Hippocampal formation (tissue), 2 donors: ENCODE measurements around the gene MTMR12.
"Not testable (repeated sequence)": the region's sequence is repeated elsewhere in the genome, so short reads cannot be mapped to it uniquely, and the experiment has no call there.

Source experiments
- DNase-seq, 2 donors: peaks; one replicate each; lab custom pipeline; 2025; lab: John Stamatoyannopoulos, UW

Gene MTMR12

DNA sequence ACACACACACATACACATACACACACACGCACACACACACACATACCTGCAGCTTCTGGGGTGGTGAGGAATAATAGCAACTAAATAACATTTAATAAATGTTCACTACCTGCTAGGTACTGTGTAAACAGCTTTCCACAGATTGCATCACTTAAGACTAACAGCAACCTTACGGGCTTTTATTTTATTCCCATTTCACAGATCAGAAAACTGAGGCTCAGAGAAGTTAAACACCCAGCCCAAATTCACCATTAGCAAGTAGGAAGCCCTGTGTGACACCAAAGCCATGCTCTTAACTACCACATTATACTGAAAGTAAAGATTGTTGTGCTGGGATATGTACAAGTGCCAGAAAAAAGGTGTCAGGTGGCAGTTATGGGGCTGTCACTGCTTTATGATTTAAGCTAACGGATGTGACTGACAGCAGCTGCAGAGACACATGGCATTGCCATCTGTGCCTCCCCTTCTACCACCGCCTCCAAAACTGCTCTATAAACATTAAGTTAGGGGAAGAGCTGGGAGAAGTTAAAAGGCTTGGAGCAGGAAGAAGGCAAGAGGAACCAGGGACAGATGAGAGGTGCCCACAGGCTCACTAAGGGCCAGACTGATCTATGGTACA lies 13.6 kb downstream of the MTMR12 start:
- no peak for DNase-seq

- no peak for DNase-seq
Observed at GRCh38 chr5:32298059-32298415, 14.7 kb downstream of the MTMR12 start.

DNA sequence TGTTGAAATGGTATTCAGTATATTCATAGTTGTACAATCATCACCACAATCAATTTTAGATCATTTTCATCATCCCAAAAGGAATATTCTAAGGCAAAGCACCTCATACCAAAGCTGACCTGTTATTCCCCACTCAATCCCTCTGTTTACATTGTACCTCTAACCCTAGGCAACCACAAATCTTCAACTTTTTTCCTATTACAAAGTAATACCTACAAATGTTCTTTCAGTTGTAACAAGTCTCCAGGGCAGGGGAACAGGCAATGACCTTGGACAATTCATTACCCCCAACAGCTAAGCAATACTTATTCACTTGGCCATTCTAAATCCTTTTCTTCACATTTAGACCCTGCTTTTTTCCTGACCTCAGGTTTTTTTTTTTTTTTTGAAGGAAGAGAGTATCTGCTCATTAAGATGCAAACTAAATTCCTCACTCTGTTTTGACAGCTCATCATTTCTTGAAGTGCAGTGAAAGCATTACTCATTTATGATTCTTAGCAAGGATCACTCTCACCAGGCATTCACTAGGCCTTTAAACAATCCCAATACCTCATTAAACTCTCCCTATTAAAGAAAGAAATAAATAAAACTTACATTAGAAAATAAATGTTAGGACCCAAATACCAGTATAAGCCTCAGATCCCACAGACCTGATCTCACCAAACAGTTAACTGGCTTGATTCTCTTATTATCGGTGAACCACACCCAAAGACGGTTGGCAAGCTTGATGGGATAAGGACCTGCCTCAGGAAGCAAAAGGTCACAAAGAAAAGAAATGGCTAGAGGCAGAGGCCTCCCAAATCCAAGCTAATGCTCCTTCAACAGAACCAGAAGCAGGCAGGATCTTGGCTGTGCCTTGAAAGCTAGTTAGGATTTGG lies 15.3 kb downstream of the MTMR12 start:
- no peak for DNase-seq

- DNase-seq, result not testable (repeated sequence)
Observed at GRCh38 chr5:32295966-32296772, 16.6 kb downstream of the MTMR12 start.

DNA sequence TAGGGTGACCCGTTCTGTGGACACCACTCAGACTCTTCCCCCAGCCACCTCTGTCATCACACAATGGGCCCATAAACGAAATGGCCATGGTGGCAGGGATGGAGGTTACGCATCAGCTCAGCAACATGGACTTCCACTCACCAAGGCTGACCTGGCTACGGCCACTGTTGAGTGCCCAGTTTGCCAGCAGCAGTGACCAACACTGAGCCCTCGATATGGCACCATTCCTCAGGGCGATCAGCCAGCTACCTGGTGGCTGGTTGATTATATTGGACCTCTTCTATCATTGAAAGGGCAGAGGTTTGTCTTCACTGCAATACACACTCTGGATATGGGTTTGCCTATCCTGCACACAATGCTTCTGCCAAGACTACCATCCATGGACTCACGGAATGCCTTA lies 21.1 kb downstream of the MTMR12 start:
- DNase-seq, result no peak

GRCh38 chr5:32290922-32291321 lies 21.8 kb downstream of the MTMR12 start:
- no peak for DNase-seq

GRCh38 chr5:32290501-32290900 lies 22.2 kb downstream of the MTMR12 start:
- DNase-seq, result not testable (repeated sequence)

DNA sequence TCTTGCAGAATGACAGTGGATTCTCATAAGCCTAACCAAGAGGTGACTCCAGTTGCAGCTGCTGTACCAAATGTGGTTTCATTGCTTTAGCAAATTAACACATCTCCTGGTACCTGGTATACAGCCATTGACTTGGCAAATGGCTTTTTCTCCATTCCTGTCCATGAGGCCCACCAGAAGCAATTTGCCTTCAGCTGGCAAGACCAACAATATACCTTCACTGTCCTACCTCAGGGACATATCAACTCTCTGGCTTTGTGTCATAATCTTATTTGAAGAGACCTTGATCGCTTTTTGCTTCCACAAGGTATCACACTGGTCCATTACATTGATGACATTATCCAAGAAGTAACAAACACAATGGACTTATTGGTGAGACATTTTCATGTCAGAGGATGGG lies 22.8 kb downstream of the MTMR12 start:
- DNase-seq, result not testable (repeated sequence)

DNA sequence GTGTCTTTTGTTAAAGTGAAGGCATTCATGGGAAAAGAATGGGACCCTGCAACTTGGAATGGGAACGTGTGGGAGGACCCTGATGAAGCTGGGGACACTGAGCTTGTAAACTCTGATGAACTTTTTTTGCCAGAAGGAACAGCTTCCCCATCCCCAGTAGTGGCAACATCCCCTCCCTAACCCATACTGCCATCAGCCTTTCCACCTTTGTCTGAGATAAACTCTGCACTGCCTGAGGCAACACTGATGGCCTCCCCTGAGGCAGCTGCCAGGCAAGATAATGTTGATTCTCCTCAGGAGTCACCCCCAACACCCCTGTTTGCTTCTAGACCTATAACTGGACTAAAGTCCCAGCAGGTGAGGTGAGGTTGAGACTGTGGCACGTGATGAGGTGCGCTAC lies 24.6 kb downstream of the MTMR12 start:
- DNase-seq, result not testable (repeated sequence)

GRCh38 chr5:32287525-32287924 lies 25.2 kb downstream of the MTMR12 start:
- DNase-seq, result not testable (repeated sequence)

GRCh38 chr5:32285510-32286138 lies 27.1 kb downstream of the MTMR12 start:
- DNase-seq, result no peak

GRCh38 chr5:32283539-32284377 lies 29.0 kb downstream of the MTMR12 start:
- DNase-seq, result no peak

- DNase-seq, result no peak
Observed at GRCh38 chr5:32283061-32283460, 29.7 kb downstream of the MTMR12 start.

DNA sequence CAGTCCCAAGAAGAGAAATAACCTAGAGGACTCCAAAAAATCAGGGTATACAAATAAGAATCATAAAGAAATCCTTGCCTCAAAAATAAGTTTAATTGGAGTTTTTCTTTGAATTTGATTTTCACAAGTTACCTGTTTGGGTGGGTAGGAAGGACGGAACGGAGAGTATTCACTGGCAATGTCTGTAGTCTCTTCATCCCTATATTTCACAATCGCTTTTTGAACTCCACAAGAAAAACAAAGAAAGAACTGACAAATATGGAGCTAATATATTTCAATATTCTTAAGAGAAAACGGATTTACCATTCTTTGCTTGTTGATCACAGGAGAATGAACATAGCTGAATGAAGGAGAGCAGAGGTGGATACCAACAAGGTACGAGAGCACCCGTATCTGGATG lies 30.1 kb downstream of the MTMR12 start:
- no peak for DNase-seq

DNA sequence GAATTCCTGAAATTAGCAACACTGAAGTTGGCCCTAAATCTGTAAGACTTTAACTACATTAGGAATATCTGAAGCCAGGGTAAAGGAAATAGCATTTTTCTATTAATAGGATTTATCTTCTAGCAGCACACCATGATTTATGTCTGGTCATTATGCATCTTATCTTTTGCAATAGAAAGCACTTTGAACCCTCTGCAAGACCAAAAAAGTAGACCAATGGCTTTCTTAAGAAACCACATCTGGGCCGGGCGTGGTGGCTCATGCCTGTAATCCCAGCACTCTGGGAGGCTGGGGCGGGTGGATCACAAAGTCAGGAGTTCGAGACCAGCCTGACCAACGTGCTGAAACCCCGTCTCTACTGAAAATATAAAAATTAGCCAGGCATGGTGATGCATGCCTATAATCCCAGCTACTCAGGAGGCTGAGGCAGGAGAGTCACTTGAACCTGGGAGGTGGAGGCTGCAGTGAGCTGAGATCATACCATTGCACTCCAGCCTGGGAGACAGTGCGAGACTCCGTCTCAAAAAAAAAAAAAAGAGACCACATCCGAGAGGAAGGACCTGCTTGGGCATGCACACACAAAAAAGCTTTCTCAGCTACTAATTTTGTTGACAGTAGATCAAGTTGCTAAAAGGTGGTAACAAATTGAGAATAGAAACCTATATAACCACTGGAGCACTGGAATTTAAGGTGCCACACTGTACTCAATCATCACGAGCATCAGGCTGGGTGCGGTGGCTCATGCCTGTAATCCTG lies 31.2 kb downstream of the MTMR12 start:
- DNase-seq, result not testable (repeated sequence)

DNA sequence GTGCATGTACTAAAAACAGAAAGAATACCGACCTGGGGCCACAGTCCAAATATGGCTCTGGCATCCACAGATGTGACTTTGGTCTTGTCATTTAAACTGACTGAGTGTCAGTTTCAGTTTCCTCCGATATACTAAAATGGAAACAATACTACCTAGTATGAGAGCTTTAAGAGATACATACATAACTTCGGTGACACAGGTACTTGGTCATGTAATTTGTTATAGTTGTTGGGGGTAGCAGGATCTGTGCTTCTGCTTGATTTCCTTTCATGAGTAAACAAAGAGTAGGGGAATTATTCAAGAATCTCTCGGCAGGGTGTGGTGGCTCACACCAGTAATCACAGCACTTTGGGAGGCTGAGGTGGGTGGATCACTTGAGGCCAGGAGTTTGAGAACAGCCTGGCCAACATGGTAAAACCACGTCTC lies 32.1 kb downstream of the MTMR12 start:
- no peak for DNase-seq

GRCh38 chr5:32279786-32280185 lies 33.0 kb downstream of the MTMR12 start:
- no peak for DNase-seq

DNA sequence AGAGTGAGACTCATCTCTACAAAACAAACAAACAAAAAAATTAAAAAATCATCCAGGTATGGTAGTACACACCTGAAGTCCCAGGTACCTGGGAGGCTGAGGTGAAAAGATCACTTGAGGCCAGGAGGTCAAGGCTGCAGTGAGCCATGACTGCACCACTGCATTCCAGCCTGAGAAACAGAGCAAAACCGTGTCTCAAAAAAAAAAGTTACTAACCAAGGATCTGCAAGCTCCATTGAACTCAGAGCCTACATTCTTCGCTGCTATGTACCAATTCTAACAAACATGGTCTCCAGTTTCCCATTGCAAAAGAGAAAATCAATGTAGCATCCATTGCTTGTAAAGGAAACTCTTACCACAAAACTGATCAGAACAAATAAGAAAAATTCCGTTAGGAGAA lies 33.5 kb downstream of the MTMR12 start:
- DNase-seq, result no peak

DNA sequence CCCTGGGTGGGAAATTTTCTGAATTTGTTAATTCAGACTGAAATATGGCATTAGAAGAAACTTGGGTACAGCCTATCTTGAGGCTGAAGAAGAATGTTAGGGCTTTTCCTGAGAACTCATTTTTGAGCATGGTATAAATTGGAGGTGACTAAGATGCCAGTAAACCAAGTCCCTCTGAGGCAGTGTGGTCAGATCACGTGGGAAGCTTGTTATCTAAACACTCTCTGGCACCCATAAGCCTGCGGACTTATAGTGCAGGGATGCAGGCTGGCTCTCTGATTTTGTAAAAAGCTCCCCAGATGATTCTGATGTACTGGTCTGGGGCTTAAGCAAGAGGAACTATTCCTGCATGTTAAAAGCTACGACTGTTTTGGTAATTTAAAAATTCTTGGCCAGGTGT lies 34.3 kb downstream of the MTMR12 start:
- no peak for DNase-seq

DNA sequence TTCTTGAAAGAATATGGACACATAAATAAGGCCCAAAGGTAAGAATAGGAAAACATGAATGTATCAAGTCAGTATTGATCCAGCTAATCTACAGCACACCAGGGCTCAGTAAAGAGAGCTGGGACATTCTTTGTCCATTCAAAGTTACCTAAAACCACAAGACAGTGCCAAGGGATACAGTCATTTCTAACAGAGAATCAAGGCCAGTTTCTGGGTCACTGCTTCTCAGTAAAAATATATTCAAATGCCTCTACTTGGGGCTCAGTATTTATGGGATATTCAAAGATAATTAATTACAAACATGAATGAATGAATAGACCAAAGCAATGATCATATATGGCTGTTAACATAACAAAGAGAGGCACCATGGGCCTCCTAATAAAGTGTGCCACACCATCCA lies 34.9 kb downstream of the MTMR12 start:
- DNase-seq, result no peak
